HepG2 (cell line): ENCODE data around the gene RPS6KA3. TPM values are rescaled to one million over a fixed set of nuclear protein-coding genes. Genes with fewer than 3 reads are reported as not detected.

Source experiments
- ATAC-seq: fragments of 200-7000 bp; cut with Tn5 transposase; 3 replicates; pipeline ENCODE4 v1.9.1; 2020; ENCODE audit warnings: mild to moderate bottlenecking, moderate library complexity
- BruUV-seq: library from RNA; stranded (reverse); fragments of 400-500 nt; replicated peaks from 2 replicates; lab custom pipeline; 2021; lab: Mats Ljungman, UMichigan
- CTCF ChIA-PET: fragments of 300-600 bp; formaldehyde crosslinking; extraction: SDS; loops from one replicate; lab custom pipeline; 2021; ENCODE audit warnings: low total read pairs, inconsistent platforms, low intra/inter-chr PET ratio; lab: Yijun Ruan, JAX
- POLR2A ChIA-PET: fragments of 350-600 bp; sonication (Branson Sonifier 250); formaldehyde crosslinking; loops from one replicate; lab custom pipeline; 2020; ENCODE audit warnings: antibody characterized with exemption, inconsistent platforms; lab: Yijun Ruan, JAX
- DNase-seq: peaks from one replicate; pipeline ENCODE4 v3.0.0-alpha.2; 2015; ENCODE audit warnings: low spot score
- FAIRE-seq: peaks from 3 replicates; lab custom pipeline; 2011; peaks lifted over from hg19 to GRCh38; lab: Jason Lieb, UNC
- H2AFZ ChIP-seq: one replicate; pipeline ENCODE4 v1.6.1; 2011; ENCODE audit warnings: low read length, inconsistent platforms
- H3K27ac ChIP-seq: fragments of 300-600 bp; 3 replicates; pipeline ENCODE4 v1.8.0; 2011; ENCODE audit warnings: mixed run types, mild to moderate bottlenecking, mixed read lengths, low read length, inconsistent platforms; ENCODE audit not compliant: insufficient read depth; ENCODE audit errors: extremely low read length
- H3K27me3 ChIP-seq, 2 experiments: fragments of 200-600 bp in 1 of 2; 2 replicates in 1 of 2; 3 replicates in 1 of 2; pipeline versions ENCODE4 v1.6.0 to v1.8.0; 2011; ENCODE audit warnings: low read length in 2 of 2, mild to moderate bottlenecking in 2 of 2, moderate library complexity in 2 of 2, inconsistent platforms in 1 of 2; ENCODE audit not compliant: insufficient read depth in 2 of 2, control insufficient read depth in 1 of 2
- H3K36me3 ChIP-seq, 2 experiments: fragments of 200-600 bp in 1 of 2; replicated peaks in 1 of 2; 2 replicates in 1 of 2; 3 replicates in 1 of 2; pipeline versions ENCODE4 v1.5.1 to v1.8.0; 2011; ENCODE audit warnings: low read length in 2 of 2, inconsistent platforms in 1 of 2; ENCODE audit not compliant: insufficient read depth in 2 of 2, control insufficient read depth in 1 of 2
- H3K4me1 ChIP-seq: 2 replicates; pipeline ENCODE4 v1.5.1; 2012; ENCODE audit warnings: low read length, inconsistent platforms; ENCODE audit not compliant: insufficient read depth
- H3K4me2 ChIP-seq: 2 replicates; pipeline ENCODE4 v1.6.0; 2011; ENCODE audit warnings: low read depth, low read length, inconsistent platforms
- H3K4me3 ChIP-seq, 3 experiments: fragments of 200-600 bp in 1 of 3; sonication (generic), shearing (Covaris generic) in 1 of 3; replicated peaks in 1 of 3; 2 replicates each; pipeline ENCODE4 v1.5.1; 2011 to 2016; ENCODE audit warnings: low read length in 3 of 3, inconsistent platforms in 2 of 3, low read depth in 2 of 3, mild to moderate bottlenecking in 2 of 3, control low read depth in 1 of 3, mixed read lengths in 1 of 3; ENCODE audit not compliant: insufficient read depth in 1 of 3
- H3K79me2 ChIP-seq: one replicate; pipeline ENCODE4 v1.6.1; 2011; ENCODE audit warnings: low read length, inconsistent platforms; ENCODE audit not compliant: insufficient read depth
- H3K9ac ChIP-seq: 2 replicates; pipeline ENCODE4 v1.6.0; 2011; ENCODE audit warnings: mild to moderate bottlenecking, low read depth, low read length, inconsistent platforms; ENCODE audit not compliant: insufficient read depth
- H3K9me3 ChIP-seq: 2 replicates; pipeline ENCODE4 v1.5.1; 2012; ENCODE audit warnings: mild to moderate bottlenecking, low read length
- H4K20me1 ChIP-seq: 2 replicates; pipeline ENCODE4 v1.6.0; 2011; ENCODE audit warnings: inconsistent platforms, mild to moderate bottlenecking, low read length, moderate library complexity; ENCODE audit not compliant: insufficient read depth
- AKAP8 ChIP-seq: sonication (generic); formaldehyde crosslinking; IDR thresholded peaks from 2 replicates; pipeline ENCODE4 v1.5.1; 2020; ENCODE audit warnings: mild to moderate bottlenecking, missing genetic modification reagents
- ISX ChIP-seq: sonication (generic); formaldehyde crosslinking; conservative IDR thresholded peaks from 2 replicates; pipeline ENCODE4 v1.5.0; 2020; ENCODE audit warnings: missing genetic modification reagents
- MAF1 ChIP-seq: sonication (generic); formaldehyde crosslinking; IDR thresholded peaks from 2 replicates; pipeline ENCODE4 v1.5.0; 2020; ENCODE audit warnings: missing genetic modification reagents, borderline replicate concordance
- MEIS2 ChIP-seq: sonication (generic); formaldehyde crosslinking; IDR thresholded peaks from 2 replicates; pipeline ENCODE4 v1.9.0; 2021; ENCODE audit warnings: mild to moderate bottlenecking, missing genetic modification reagents
- PRPF4 ChIP-seq: fragments of 200-400 bp; formaldehyde crosslinking; IDR thresholded peaks from 2 replicates; pipeline ENCODE4 v1.6.1; 2016; ENCODE audit warnings: low read length, low read depth; ENCODE audit not compliant: poor library complexity, severe bottlenecking
- SP4 ChIP-seq: sonication (generic); formaldehyde crosslinking; IDR thresholded peaks from 2 replicates; pipeline ENCODE4 v1.8.1; 2023; ENCODE audit warnings: mild to moderate bottlenecking, missing genetic modification reagents
- TBX2 ChIP-seq: sonication (generic); formaldehyde crosslinking; IDR thresholded peaks from 2 replicates; pipeline ENCODE4 v1.5.0; 2020; ENCODE audit warnings: missing genetic modification reagents, mild to moderate bottlenecking, borderline replicate concordance
- TOPORS ChIP-seq: sonication (generic); formaldehyde crosslinking; IDR thresholded peaks from 2 replicates; pipeline ENCODE4 v1.8.0; 2023; ENCODE audit warnings: mild to moderate bottlenecking, missing genetic modification reagents
- U2AF1 ChIP-seq: fragments of 200-400 bp; formaldehyde crosslinking; optimal IDR thresholded peaks from 2 replicates; pipeline ENCODE3; 2017; ENCODE audit warnings: mild to moderate bottlenecking, low read depth, low read length
- ZNF256 ChIP-seq: sonication (generic); formaldehyde crosslinking; conservative IDR thresholded peaks from 2 replicates; pipeline ENCODE4 v1.4.0; 2020; ENCODE audit warnings: missing genetic modification reagents
- ZNF326 ChIP-seq: sonication (generic); formaldehyde crosslinking; IDR thresholded peaks from 2 replicates; pipeline ENCODE4 v1.4.0; 2020; ENCODE audit warnings: missing genetic modification reagents, borderline replicate concordance
- ZNF350 ChIP-seq: sonication (generic); formaldehyde crosslinking; IDR thresholded peaks from 2 replicates; pipeline ENCODE4 v1.4.0; 2020; ENCODE audit warnings: mild to moderate bottlenecking, low read depth, missing genetic modification reagents, borderline replicate concordance
- ZNF484 ChIP-seq: sonication (generic); formaldehyde crosslinking; IDR thresholded peaks from 2 replicates; pipeline ENCODE4 v1.5.1; 2020; ENCODE audit warnings: mild to moderate bottlenecking, low read depth, missing genetic modification reagents, borderline replicate concordance
- WGBS: methylation state at CpG from one replicate; pipeline ENCODE4 v1.1.6; 2017; ENCODE audit warnings: low lambda C conversion rate; 5-methylcytosine and 5-hydroxymethylcytosine counted together
- in situ Hi-C: cut with HindIII; loops from 2 replicates; pipeline ENCODE4 v1.10.0; 2017; ENCODE audit warnings: low pct_unique_long_range_greater_than_20kb; ENCODE audit not compliant: extremely low pct_ligation_motif_present
- intact Hi-C: fragments of 100-400 bp; cut with micrococcal nuclease; formaldehyde crosslinking; loops from one replicate; pipeline ENCODE4 v1.10.0; 2022; ENCODE audit not compliant: unreplicated experiment
- polyA plus RNA-seq, 8 experiments: library from polyadenylated mRNA; depleted of rRNA in 3 of 8; stranded (reverse) in 7 of 8; unstranded in 1 of 8; fragments of >200 nt; fragmentation: Illumina TruSeq in 4 of 8; extraction: Trizol in 4 of 8; gene quantifications; 2 replicates each; pipeline versions ENCODE4 v1.2.1 to v1.2.3, GENCODE V29; 2011 to 2016; ENCODE audit warnings: low read depth in 4 of 8, missing spikeins in 1 of 8, mixed read lengths in 1 of 8; ENCODE audit not compliant: insufficient read depth in 1 of 8
- total RNA-seq, 5 experiments: library from RNA; depleted of rRNA; stranded (reverse); fragments of >200 nt; fragmentation: Illumina TruSeq; extraction: Trizol; gene quantifications; 2 replicates each; pipeline ENCODE4 v1.2.3, GENCODE V29; 2016; ENCODE audit warnings: low read depth in 1 of 5
- TF ChIP-seq, protein P1 (sequence below): sonication (generic); formaldehyde crosslinking; IDR thresholded peaks from 2 replicates; pipeline ENCODE4 v1.8.0; 2022; ENCODE audit warnings: missing genetic modification reagents, mild to moderate bottlenecking, inconsistent platforms, borderline replicate concordance
- TF ChIP-seq, protein P2 (sequence below): sonication (generic); formaldehyde crosslinking; IDR thresholded peaks from 2 replicates; pipeline ENCODE4 v1.9.0; 2021; ENCODE audit warnings: missing genetic modification reagents, mild to moderate bottlenecking, borderline replicate concordance
- TF ChIP-seq, protein P3 (sequence below): sonication (generic); formaldehyde crosslinking; IDR thresholded peaks from 2 replicates; pipeline ENCODE4 v1.4.0; 2020; ENCODE audit warnings: missing genetic modification reagents

RPS6KA3 gene
- total and polyA plus RNA-seq, 2 of the 13 experiments (the other 11 are each of a cell fraction or from before 2014, with no cell fraction given), result 314 to 357 TPM

DNA sequence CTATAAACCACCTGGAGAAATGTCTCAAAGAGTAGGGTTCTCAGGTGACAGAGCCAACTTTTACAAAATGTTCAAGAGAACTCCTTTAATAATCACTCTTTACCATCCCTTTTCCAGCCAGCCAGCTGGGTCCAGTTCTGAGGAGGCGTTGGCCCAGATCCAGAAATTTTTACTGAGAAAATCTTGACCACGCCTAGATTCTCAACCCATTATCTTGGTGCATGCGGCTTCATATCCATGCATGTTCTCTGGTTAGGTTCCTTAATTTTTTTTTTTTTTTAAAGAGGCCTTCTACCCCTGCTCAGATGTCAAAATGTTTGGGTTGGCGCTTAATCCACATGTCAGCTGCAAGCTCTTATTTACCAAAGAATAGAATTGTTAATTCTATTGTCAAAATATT lies 138.0 kb downstream of the RPS6KA3 start:
- no peak for FAIRE-seq
- peaks cover 16% of the 10 kb centered on the region for H3K4me1 ChIP-seq
- ATAC-seq, result no peak
- TF ChIP-seq ZNF256 (CRISPR knock-in tag), result no peak
- TF ChIP-seq TBX2 (CRISPR knock-in tag), result no peak
- TF ChIP-seq ISX (CRISPR knock-in tag), result no peak
- TF ChIP-seq MAF1 (CRISPR knock-in tag), result no peak
- TF ChIP-seq, protein P1, sequence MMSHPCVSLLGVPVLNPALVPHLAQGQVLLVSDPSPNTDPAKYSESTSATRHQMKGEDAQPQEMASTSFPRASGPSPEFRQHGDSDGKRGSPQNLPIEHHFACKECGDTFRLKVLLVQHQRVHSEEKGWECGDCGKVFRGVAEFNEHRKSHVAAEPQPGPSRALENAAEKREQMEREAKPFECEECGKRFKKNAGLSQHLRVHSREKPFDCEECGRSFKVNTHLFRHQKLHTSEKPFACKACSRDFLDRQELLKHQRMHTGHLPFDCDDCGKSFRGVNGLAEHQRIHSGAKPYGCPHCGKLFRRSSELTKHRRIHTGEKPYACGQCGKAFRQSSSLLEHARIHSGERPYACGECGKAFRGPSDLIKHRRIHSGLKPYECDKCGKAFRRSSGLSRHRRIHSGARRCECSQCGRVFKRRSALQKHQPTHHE (CRISPR knock-in tag), result no peak
- TF ChIP-seq, protein P2, sequence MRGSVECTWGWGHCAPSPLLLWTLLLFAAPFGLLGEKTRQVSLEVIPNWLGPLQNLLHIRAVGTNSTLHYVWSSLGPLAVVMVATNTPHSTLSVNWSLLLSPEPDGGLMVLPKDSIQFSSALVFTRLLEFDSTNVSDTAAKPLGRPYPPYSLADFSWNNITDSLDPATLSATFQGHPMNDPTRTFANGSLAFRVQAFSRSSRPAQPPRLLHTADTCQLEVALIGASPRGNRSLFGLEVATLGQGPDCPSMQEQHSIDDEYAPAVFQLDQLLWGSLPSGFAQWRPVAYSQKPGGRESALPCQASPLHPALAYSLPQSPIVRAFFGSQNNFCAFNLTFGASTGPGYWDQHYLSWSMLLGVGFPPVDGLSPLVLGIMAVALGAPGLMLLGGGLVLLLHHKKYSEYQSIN, result no peak
- TF ChIP-seq TOPORS (CRISPR knock-in tag), result no peak
- TF ChIP-seq, protein P3, sequence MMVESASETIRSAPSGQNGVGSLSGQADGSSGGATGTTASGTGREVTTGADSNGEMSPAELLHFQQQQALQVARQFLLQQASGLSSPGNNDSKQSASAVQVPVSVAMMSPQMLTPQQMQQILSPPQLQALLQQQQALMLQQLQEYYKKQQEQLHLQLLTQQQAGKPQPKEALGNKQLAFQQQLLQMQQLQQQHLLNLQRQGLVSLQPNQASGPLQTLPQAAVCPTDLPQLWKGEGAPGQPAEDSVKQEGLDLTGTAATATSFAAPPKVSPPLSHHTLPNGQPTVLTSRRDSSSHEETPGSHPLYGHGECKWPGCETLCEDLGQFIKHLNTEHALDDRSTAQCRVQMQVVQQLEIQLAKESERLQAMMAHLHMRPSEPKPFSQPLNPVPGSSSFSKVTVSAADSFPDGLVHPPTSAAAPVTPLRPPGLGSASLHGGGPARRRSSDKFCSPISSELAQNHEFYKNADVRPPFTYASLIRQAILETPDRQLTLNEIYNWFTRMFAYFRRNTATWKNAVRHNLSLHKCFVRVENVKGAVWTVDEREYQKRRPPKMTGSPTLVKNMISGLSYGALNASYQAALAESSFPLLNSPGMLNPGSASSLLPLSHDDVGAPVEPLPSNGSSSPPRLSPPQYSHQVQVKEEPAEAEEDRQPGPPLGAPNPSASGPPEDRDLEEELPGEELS, result no peak
- TF ChIP-seq AKAP8 (CRISPR knock-in tag), result no peak
- TF ChIP-seq ZNF484 (CRISPR knock-in tag), result no peak
- no peak for TF ChIP-seq ZNF326 (CRISPR knock-in tag)
- no peak for TF ChIP-seq U2AF1
- no peak for TF ChIP-seq PRPF4
- TF ChIP-seq MEIS2, result no peak
- no peak for TF ChIP-seq SP4 (CRISPR knock-in tag)
- TF ChIP-seq ZNF350 (CRISPR knock-in tag), result no peak
- in situ Hi-C loops (no loop called here), intact Hi-C loops (no loop called here)
- whole genome bisulfite sequencing, result 97% methylated on average over 4 of the region's 4 CpGs
- no peak overlapping the region for H2AFZ ChIP-seq
- H3K9ac ChIP-seq, result no peak overlapping the region
- no peaks in the 10 kb centered on the region for H3K27me3 ChIP-seq
- peaks cover 0 to 13% of the 10 kb centered on the region in 2 experiments; a peak in 2 of 5 replicates for H3K36me3 ChIP-seq
- H3K9me3 ChIP-seq, result no peaks in the 10 kb centered on the region
- BruUV-seq, result no TSS peak
- CTCF ChIA-PET, result no interaction called here
- no peak overlapping the region for H3K27ac ChIP-seq
- no peak overlapping the region for H3K4me2 ChIP-seq
- POLR2A ChIA-PET, result no interaction called here
- DNase-seq, result no peak
- H3K79me2 ChIP-seq, result no peaks in the 10 kb centered on the region
- H3K4me3 ChIP-seq, result no peak overlapping the region
- H4K20me1 ChIP-seq, result 0 out of 2 replicates have a peak, but pooled peaks cover 4% of the 10 kb centered on the region
